IPS-NIHi11 (cell line): ENCODE measurements around the gene SMKR1.
A peak's percentile ranks its signal among the peaks of the same experiment; 100 is the strongest.
"Not testable (repeated sequence)": the region's sequence is repeated elsewhere in the genome, so short reads cannot be mapped to it uniquely, and the experiment has no call there.

ENCODE experiments used
- DNase-seq: peaks from one replicate; pipeline ENCODE4 v3.0.0; 2012; ENCODE audit warnings: mixed read lengths, low spot score

SMKR1 gene

GRCh38 chr7:129501760-129502707, at the start of gene SMKR1:
SMKR1 (plus strand) TSS chr7:129502531; CDS start chr7:129502825, 294 bp downstream.
- DNase-seq = peak; percentile 92

- no peak for DNase-seq
Observed at GRCh38 chr7:129452589-129453231, 49.6 kb upstream of the SMKR1 start.

GRCh38 chr7:129453510-129454248, 48.7 kb upstream of the SMKR1 start:
- DNase-seq = no peak

- DNase-seq = no peak
Observed at GRCh38 chr7:129454249-129454551, 48.1 kb upstream of the SMKR1 start.

GRCh38 chr7:129456421-129456820, 45.9 kb upstream of the SMKR1 start:
- DNase-seq = no peak

- DNase-seq = no peak
Observed at GRCh38 chr7:129457101-129457500, 45.2 kb upstream of the SMKR1 start.

- DNase-seq = no peak
Observed at GRCh38 chr7:129458171-129458570, 44.2 kb upstream of the SMKR1 start.

- no peak for DNase-seq
Observed at GRCh38 chr7:129461809-129462208, 40.5 kb upstream of the SMKR1 start.

- DNase-seq = no peak
Observed at GRCh38 chr7:129462420-129462819, 39.9 kb upstream of the SMKR1 start.

GRCh38 chr7:129464194-129464593, 38.1 kb upstream of the SMKR1 start:
- no peak for DNase-seq

- DNase-seq = no peak
Observed at GRCh38 chr7:129465080-129465479, 37.3 kb upstream of the SMKR1 start.

GRCh38 chr7:129466796-129467195, 35.5 kb upstream of the SMKR1 start:
- DNase-seq = no peak

- no peak for DNase-seq
Observed at GRCh38 chr7:129468087-129468486, 34.2 kb upstream of the SMKR1 start.

GRCh38 chr7:129468547-129468946, 33.8 kb upstream of the SMKR1 start:
- DNase-seq = no peak

GRCh38 chr7:129469930-129470329, 32.4 kb upstream of the SMKR1 start:
- peak; percentile 66 for DNase-seq

GRCh38 chr7:129470411-129470810, 31.9 kb upstream of the SMKR1 start:
- DNase-seq = no peak

- DNase-seq = no peak
Observed at GRCh38 chr7:129471402-129471827, 30.9 kb upstream of the SMKR1 start.

- not testable (repeated sequence) for DNase-seq
Observed at GRCh38 chr7:129475931-129476330, 26.4 kb upstream of the SMKR1 start.

- DNase-seq = not testable (repeated sequence)
Observed at GRCh38 chr7:129476398-129476797, 25.9 kb upstream of the SMKR1 start.

GRCh38 chr7:129479831-129480230, 22.5 kb upstream of the SMKR1 start:
- no peak for DNase-seq

- DNase-seq = no peak
Observed at GRCh38 chr7:129480674-129481363, 21.5 kb upstream of the SMKR1 start.

- DNase-seq = not testable (repeated sequence)
Observed at GRCh38 chr7:129481376-129481775, 21.0 kb upstream of the SMKR1 start.
